Measurements from ENCODE around the gene THAP6.

The THAP6 gene

DNA sequence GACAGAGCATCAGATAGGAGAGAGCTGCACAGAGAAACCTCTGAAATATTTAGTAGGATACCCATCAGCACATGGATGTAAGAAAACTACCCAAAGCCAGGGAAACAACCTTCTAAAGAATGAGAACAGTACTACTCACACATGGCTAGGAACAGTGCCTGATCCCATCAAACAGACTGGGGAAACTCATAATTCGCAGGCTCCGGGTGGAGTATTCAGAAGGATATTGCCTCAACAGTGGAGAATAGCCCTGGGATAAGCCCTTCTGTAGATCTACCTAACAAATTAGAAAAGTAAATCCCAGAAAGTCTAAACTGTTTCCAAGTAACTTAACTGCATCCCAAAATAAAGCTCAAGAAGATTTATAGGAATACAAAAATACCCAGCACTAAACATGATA is 17.9 kb upstream of the THAP6 start:
- TF ChIP-seq, protein P1, sequence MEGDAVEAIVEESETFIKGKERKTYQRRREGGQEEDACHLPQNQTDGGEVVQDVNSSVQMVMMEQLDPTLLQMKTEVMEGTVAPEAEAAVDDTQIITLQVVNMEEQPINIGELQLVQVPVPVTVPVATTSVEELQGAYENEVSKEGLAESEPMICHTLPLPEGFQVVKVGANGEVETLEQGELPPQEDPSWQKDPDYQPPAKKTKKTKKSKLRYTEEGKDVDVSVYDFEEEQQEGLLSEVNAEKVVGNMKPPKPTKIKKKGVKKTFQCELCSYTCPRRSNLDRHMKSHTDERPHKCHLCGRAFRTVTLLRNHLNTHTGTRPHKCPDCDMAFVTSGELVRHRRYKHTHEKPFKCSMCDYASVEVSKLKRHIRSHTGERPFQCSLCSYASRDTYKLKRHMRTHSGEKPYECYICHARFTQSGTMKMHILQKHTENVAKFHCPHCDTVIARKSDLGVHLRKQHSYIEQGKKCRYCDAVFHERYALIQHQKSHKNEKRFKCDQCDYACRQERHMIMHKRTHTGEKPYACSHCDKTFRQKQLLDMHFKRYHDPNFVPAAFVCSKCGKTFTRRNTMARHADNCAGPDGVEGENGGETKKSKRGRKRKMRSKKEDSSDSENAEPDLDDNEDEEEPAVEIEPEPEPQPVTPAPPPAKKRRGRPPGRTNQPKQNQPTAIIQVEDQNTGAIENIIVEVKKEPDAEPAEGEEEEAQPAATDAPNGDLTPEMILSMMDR (conservative IDR thresholded peaks at IDR 0.05; ENCODE audit: low read depth, low read length), result no peak
- Histone ChIP-seq H3K9ac (no peak overlapping the region), H4K20me1 (ENCODE audit: insufficient read depth) (no peaks in the 10 kb centered on the region), H3K27ac (no peak overlapping the region), H3K4me1 (ENCODE audit: low read depth, poor library complexity, severe bottlenecking) (peaks cover 32% of the 10 kb centered on the region), H3K79me2 (ENCODE audit: insufficient read depth, low read depth) (peaks cover 9% of the 10 kb centered on the region; the same call in 1 of the 2 replicates), H3K36me3 (ENCODE audit: insufficient read depth) (0 out of 2 replicates have a peak, but pooled peaks cover 4% of the 10 kb centered on the region), H3K27me3 (ENCODE audit: insufficient read depth, low read depth) (no peaks in the 10 kb centered on the region), H2AFZ (ENCODE audit: low read depth) (no peak overlapping the region), H3K4me3 (IDR thresholded peaks at IDR 0.05; ENCODE audit: insufficient read depth, low read depth, low read length) (no peak overlapping the region), H3K4me2 (no peak overlapping the region)

DNA sequence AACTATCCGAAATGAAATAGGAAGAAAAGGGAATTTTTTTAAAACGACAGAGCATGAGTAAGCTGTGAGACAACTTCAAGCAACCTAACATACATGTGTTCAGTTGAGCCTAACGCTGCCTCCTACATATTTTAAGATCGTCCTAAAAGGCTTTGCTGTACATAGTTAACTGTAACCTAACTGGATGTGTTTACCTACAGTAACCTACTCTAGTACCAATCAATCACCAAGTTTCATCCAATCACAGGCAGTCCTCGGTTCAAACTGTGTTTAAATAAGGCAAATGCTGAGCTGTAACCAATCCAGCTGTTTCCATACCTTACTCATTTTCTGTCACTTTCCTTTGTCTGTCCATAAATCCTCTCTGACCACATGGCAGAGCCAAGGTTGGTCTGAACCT is 17.1 kb upstream of the THAP6 start:
- Histone ChIP-seq H3K27ac (no peak overlapping the region), H2AFZ (ENCODE audit: low read depth) (no peak overlapping the region), H3K27me3 (ENCODE audit: insufficient read depth, low read depth) (no peaks in the 10 kb centered on the region), H3K4me3 (IDR thresholded peaks at IDR 0.05; ENCODE audit: insufficient read depth, low read depth, low read length) (no peak overlapping the region), H4K20me1 (ENCODE audit: insufficient read depth) (no peaks in the 10 kb centered on the region), H3K36me3 (ENCODE audit: insufficient read depth) (0 out of 2 replicates have a peak, but pooled peaks cover 4% of the 10 kb centered on the region), H3K9ac (no peak overlapping the region), H3K4me2 (no peak overlapping the region), H3K79me2 (ENCODE audit: insufficient read depth, low read depth) (peaks cover 9% of the 10 kb centered on the region; the same call in 1 of the 2 replicates), H3K4me1 (ENCODE audit: low read depth, poor library complexity, severe bottlenecking) (peaks cover 32% of the 10 kb centered on the region)
- TF ChIP-seq, protein P1 (conservative IDR thresholded peaks at IDR 0.05; ENCODE audit: low read depth, low read length), result no peak

DNA sequence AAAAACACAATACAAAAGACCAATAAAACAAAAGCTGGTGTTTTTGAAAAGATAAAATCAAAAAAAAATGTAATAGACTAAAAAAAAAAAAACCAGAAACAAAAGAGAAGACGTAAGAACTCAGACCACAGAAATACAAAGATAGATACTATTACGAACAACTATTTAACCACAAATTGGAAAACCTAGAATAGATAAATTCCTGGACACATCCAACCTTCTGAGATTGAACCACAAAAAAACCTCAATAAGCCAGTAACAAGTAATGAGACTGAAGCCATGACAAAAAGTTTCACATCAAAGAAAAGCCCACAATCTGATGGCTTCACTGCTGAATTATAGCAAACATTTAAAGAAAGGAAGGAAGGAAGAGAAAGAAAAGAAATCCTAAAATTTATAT is 16.2 kb upstream of the THAP6 start:
- Histone ChIP-seq H2AFZ (ENCODE audit: low read depth) (no peak overlapping the region), H3K4me3 (IDR thresholded peaks at IDR 0.05; ENCODE audit: insufficient read depth, low read depth, low read length) (no peak overlapping the region), H3K36me3 (ENCODE audit: insufficient read depth) (0 out of 2 replicates have a peak, but pooled peaks cover 4% of the 10 kb centered on the region), H3K27me3 (ENCODE audit: insufficient read depth, low read depth) (no peaks in the 10 kb centered on the region), H3K9ac (no peak overlapping the region), H3K4me1 (ENCODE audit: low read depth, poor library complexity, severe bottlenecking) (peaks cover 32% of the 10 kb centered on the region), H4K20me1 (ENCODE audit: insufficient read depth) (no peaks in the 10 kb centered on the region), H3K4me2 (no peak overlapping the region), H3K27ac (no peak overlapping the region), H3K79me2 (ENCODE audit: insufficient read depth, low read depth) (peaks cover 9% of the 10 kb centered on the region; the same call in 1 of the 2 replicates)
- TF ChIP-seq, protein P1 (conservative IDR thresholded peaks at IDR 0.05; ENCODE audit: low read depth, low read length), result no peak

DNA sequence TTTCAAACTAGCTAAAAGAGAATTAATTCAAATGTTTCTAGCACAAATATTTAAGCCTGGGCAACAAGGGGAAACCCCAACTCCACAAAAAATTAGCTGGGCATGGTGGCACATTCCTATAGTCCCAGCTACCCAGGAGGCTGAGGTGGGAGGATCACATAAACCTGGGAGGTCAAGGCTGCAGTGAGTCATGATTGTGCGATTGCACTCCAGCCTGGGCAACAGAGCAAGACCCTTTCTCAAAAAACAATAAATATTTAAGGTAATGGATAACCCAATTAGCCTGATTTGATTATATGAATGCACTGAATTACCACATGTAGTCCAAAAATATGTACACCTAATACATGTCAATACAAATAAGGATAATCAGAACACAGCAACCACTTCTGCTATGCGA is 14.4 kb upstream of the THAP6 start:
- H3K27me3 ChIP-seq (ENCODE audit: insufficient read depth, low read depth), result no peaks in the 10 kb centered on the region
- H3K9ac ChIP-seq, result no peak overlapping the region
- no peak overlapping the region for H3K4me3 ChIP-seq (IDR thresholded peaks at IDR 0.05; ENCODE audit: insufficient read depth, low read depth, low read length)
- no peak overlapping the region for H2AFZ ChIP-seq (ENCODE audit: low read depth)
- no peak overlapping the region for H3K27ac ChIP-seq
- peaks cover 7% of the 10 kb centered on the region; the same call in 1 of the 2 replicates for H3K36me3 ChIP-seq (ENCODE audit: insufficient read depth)
- no peak overlapping the region for H3K4me2 ChIP-seq
- no peaks in the 10 kb centered on the region for H4K20me1 ChIP-seq (ENCODE audit: insufficient read depth)
- H3K79me2 ChIP-seq (ENCODE audit: insufficient read depth, low read depth), result peaks cover 9% of the 10 kb centered on the region; the same call in 1 of the 2 replicates
- TF ChIP-seq, protein P1 (conservative IDR thresholded peaks at IDR 0.05; ENCODE audit: low read depth, low read length), result no peak
- peaks cover 23% of the 10 kb centered on the region for H3K4me1 ChIP-seq (ENCODE audit: low read depth, poor library complexity, severe bottlenecking)
